GM23338 (cell line): ENCODE data around the gene MCU. TPM values are rescaled to one million over a fixed set of nuclear protein-coding genes. Genes with fewer than 3 reads are reported as not detected.

ENCODE experiments used
- ATAC-seq: fragments of 200-7000 bp; cut with Tn5 transposase; 3 replicates; pipeline ENCODE4 v1.9.1; 2020
- DNase-seq: peaks from one replicate; pipeline ENCODE4 v3.0.0-alpha.2; 2015; ENCODE audit warnings: low spot score
- H2AFZ ChIP-seq: fragments of 200-600 bp; sonication (generic); 2 replicates; pipeline ENCODE4 v1.8.0; 2016; ENCODE audit warnings: antibody characterized with exemption, mild to moderate bottlenecking, moderate library complexity
- H3F3A ChIP-seq: fragments of 200-600 bp; sonication (generic); replicated peaks from 2 replicates; pipeline ENCODE4 v1.8.0; 2017; ENCODE audit warnings: antibody characterized with exemption, mixed run types, low read depth
- H3K27ac ChIP-seq: fragments of 200-600 bp; sonication (generic); 2 replicates; pipeline ENCODE4 v1.6.1; 2016; ENCODE audit warnings: low read depth
- H3K27me3 ChIP-seq: fragments of 200-600 bp; sonication (generic); 2 replicates; pipeline ENCODE4 v1.8.0; 2016; ENCODE audit warnings: mild to moderate bottlenecking, mixed run types, moderate library complexity; ENCODE audit not compliant: insufficient read depth
- H3K36me3 ChIP-seq: fragments of 200-600 bp; sonication (generic); 2 replicates; pipeline ENCODE4 v1.8.0; 2016; ENCODE audit warnings: mild to moderate bottlenecking; ENCODE audit not compliant: insufficient read depth
- H3K4me1 ChIP-seq: fragments of 200-600 bp; sonication (generic); 2 replicates; pipeline ENCODE4 v1.8.0; 2016; ENCODE audit warnings: mild to moderate bottlenecking, moderate library complexity; ENCODE audit not compliant: insufficient read depth
- H3K4me2 ChIP-seq: fragments of 200-600 bp; sonication (generic); 2 replicates; pipeline ENCODE4 v1.7.1; 2017; ENCODE audit warnings: mixed run types
- H3K4me3 ChIP-seq: fragments of 200-600 bp; sonication (generic); 2 replicates; pipeline ENCODE4 v1.6.1; 2016; ENCODE audit warnings: mixed run types
- H3K79me2 ChIP-seq: fragments of 200-600 bp; sonication (generic); replicated peaks from 2 replicates; pipeline ENCODE4 v1.8.0; 2017; ENCODE audit warnings: mild to moderate bottlenecking; ENCODE audit not compliant: insufficient read depth
- H3K9me2 ChIP-seq: fragments of 200-600 bp; sonication (generic); 2 replicates; pipeline ENCODE4 v1.8.0; 2017; ENCODE audit not compliant: insufficient read depth
- H4K20me1 ChIP-seq: fragments of 200-600 bp; sonication (generic); replicated peaks from 2 replicates; pipeline ENCODE4 v1.8.0; 2017; ENCODE audit warnings: mild to moderate bottlenecking; ENCODE audit not compliant: insufficient read depth
- H3K27ac Mint-ChIP-seq: 2 replicates; pipeline ENCODE4 v1.8.0; 2020; ENCODE audit warnings: inconsistent platforms, mild to moderate bottlenecking, moderate library complexity, mixed read lengths
- H3K27me3 Mint-ChIP-seq: 3 replicates; pipeline ENCODE4 v1.8.0; 2022; ENCODE audit warnings: low read depth, mild to moderate bottlenecking, moderate library complexity, mixed read lengths, inconsistent platforms; ENCODE audit not compliant: insufficient read depth, poor library complexity
- H3K36me3 Mint-ChIP-seq: 3 replicates; pipeline ENCODE4 v1.8.0; 2021; ENCODE audit warnings: low read depth, mild to moderate bottlenecking, inconsistent platforms, moderate library complexity, mixed read lengths
- H3K4me1 Mint-ChIP-seq: 3 replicates; pipeline ENCODE4 v1.8.0; 2020; ENCODE audit warnings: mild to moderate bottlenecking, inconsistent platforms, mixed read lengths
- H3K4me3 Mint-ChIP-seq: 3 replicates; pipeline ENCODE4 v1.8.0; 2021; ENCODE audit warnings: moderate library complexity, mild to moderate bottlenecking, inconsistent platforms, mixed read lengths
- H3K9me3 Mint-ChIP-seq: 3 replicates; pipeline ENCODE4 v1.8.0; 2020; ENCODE audit warnings: moderate library complexity, mild to moderate bottlenecking, inconsistent platforms, mixed read lengths
- JUNB ChIP-seq: IDR thresholded peaks from one replicate; pipeline ENCODE4 v1.6.1; 2016; ENCODE audit warnings: antibody characterized with exemption; ENCODE audit not compliant: unreplicated experiment
- NANOG ChIP-seq: IDR thresholded peaks from 2 replicates; pipeline ENCODE4 v1.6.1; 2016; ENCODE audit warnings: antibody characterized with exemption, borderline replicate concordance
- STAT1 ChIP-seq: IDR thresholded peaks from one replicate; pipeline ENCODE4 v1.6.1; 2016; ENCODE audit warnings: antibody characterized with exemption; ENCODE audit not compliant: unreplicated experiment
- ZNF114 ChIP-seq: fragments of 250-450 bp; sonication (Bioruptor Pico); IDR thresholded peaks from 2 replicates; pipeline ENCODE4 v1.5.0; 2020; ENCODE audit warnings: mild to moderate bottlenecking, moderate library complexity
- ZNF331 ChIP-seq: fragments of 250-450 bp; sonication (Bioruptor Pico); IDR thresholded peaks from 2 replicates; pipeline ENCODE4 v1.5.0; 2020; ENCODE audit warnings: low read depth, mild to moderate bottlenecking, moderate library complexity
- polyA plus RNA-seq: library from polyadenylated mRNA; unstranded; fragments of >200 nt; fragmentation: Nextera tagmentation; extraction: Ambion mirVana; gene quantifications from 2 replicates; pipeline ENCODE4 v1.2.1, GENCODE V29; 2016
- total RNA-seq: library from RNA; depleted of rRNA; stranded (reverse); fragments of >200 nt; shearing (Covaris generic); gene quantifications from 2 replicates; pipeline ENCODE4 v1.2.3, GENCODE V29; 2014
- TF ChIP-seq, protein P1 (sequence below): fragments of 250-450 bp; sonication (Bioruptor Pico); IDR thresholded peaks from 2 replicates; pipeline ENCODE4 v1.5.0; 2020; ENCODE audit warnings: mild to moderate bottlenecking, moderate library complexity
- TF ChIP-seq, protein P2 (sequence below): IDR thresholded peaks from 2 replicates; pipeline ENCODE4 v1.6.1; 2016; ENCODE audit warnings: antibody characterized with exemption

The MCU gene
- total and polyA plus RNA-seq, 2 experiments from 2014 or later = 41.8 to 68.2 TPM

GRCh38 chr10:72762042-72762441 is 70.1 kb downstream of the MCU start (continued):
- TF ChIP-seq, protein P1, sequence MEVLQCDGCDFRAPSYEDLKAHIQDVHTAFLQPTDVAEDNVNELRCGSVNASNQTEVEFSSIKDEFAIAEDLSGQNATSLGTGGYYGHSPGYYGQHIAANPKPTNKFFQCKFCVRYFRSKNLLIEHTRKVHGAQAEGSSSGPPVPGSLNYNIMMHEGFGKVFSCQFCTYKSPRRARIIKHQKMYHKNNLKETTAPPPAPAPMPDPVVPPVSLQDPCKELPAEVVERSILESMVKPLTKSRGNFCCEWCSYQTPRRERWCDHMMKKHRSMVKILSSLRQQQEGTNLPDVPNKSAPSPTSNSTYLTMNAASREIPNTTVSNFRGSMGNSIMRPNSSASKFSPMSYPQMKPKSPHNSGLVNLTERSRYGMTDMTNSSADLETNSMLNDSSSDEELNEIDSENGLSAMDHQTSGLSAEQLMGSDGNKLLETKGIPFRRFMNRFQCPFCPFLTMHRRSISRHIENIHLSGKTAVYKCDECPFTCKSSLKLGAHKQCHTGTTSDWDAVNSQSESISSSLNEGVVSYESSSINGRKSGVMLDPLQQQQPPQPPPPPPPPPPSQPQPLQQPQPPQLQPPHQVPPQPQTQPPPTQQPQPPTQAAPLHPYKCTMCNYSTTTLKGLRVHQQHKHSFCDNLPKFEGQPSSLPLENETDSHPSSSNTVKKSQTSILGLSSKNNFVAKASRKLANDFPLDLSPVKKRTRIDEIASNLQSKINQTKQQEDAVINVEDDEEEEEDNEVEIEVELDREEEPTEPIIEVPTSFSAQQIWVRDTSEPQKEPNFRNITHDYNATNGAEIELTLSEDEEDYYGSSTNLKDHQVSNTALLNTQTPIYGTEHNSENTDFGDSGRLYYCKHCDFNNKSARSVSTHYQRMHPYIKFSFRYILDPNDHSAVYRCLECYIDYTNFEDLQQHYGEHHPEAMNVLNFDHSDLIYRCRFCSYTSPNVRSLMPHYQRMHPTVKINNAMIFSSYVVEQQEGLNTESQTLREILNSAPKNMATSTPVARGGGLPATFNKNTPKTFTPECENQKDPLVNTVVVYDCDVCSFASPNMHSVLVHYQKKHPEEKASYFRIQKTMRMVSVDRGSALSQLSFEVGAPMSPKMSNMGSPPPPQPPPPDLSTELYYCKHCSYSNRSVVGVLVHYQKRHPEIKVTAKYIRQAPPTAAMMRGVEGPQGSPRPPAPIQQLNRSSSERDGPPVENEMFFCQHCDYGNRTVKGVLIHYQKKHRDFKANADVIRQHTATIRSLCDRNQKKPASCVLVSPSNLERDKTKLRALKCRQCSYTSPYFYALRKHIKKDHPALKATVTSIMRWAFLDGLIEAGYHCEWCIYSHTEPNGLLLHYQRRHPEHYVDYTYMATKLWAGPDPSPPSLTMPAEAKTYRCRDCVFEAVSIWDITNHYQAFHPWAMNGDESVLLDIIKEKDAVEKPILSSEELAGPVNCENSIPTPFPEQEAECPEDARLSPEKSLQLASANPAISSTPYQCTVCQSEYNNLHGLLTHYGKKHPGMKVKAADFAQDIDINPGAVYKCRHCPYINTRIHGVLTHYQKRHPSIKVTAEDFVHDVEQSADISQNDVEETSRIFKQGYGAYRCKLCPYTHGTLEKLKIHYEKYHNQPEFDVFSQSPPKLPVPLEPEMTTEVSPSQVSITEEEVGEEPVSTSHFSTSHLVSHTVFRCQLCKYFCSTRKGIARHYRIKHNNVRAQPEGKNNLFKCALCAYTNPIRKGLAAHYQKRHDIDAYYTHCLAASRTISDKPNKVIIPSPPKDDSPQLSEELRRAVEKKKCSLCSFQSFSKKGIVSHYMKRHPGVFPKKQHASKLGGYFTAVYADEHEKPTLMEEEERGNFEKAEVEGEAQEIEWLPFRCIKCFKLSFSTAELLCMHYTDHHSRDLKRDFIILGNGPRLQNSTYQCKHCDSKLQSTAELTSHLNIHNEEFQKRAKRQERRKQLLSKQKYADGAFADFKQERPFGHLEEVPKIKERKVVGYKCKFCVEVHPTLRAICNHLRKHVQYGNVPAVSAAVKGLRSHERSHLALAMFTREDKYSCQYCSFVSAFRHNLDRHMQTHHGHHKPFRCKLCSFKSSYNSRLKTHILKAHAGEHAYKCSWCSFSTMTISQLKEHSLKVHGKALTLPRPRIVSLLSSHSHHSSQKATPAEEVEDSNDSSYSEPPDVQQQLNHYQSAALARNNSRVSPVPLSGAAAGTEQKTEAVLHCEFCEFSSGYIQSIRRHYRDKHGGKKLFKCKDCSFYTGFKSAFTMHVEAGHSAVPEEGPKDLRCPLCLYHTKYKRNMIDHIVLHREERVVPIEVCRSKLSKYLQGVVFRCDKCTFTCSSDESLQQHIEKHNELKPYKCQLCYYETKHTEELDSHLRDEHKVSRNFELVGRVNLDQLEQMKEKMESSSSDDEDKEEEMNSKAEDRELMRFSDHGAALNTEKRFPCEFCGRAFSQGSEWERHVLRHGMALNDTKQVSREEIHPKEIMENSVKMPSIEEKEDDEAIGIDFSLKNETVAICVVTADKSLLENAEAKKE (CRISPR knock-in tag) = no peak
- no peak for TF ChIP-seq ZNF331 (CRISPR knock-in tag)
- no peak for TF ChIP-seq ZNF114 (CRISPR knock-in tag)
- TF ChIP-seq JUNB = no peak

GRCh38 chr10:72763201-72763600 is 71.3 kb downstream of the MCU start:
- Mint-ChIP-seq H3K4me1 (peaks cover 15% of the 10 kb centered on the region), H3K27me3 (peaks cover 6% of the 10 kb centered on the region), H3K4me3 (no peak overlapping the region), H3K36me3 (no peaks in the 10 kb centered on the region), H3K9me3 (no peaks in the 10 kb centered on the region), H3K27ac (no peak overlapping the region)
- no peak for DNase-seq
- H3F3A ChIP-seq = no peaks in the 10 kb centered on the region
- peak; percentile 34; the same call in 1 of the 3 replicates for ATAC-seq
- no peaks in the 10 kb centered on the region for H4K20me1 ChIP-seq
- H3K9me2 ChIP-seq = no peaks in the 10 kb centered on the region
- H3K4me1 ChIP-seq = peaks cover 21% of the 10 kb centered on the region
- H3K36me3 ChIP-seq = no peaks in the 10 kb centered on the region
- no peaks in the 10 kb centered on the region for H3K27me3 ChIP-seq
- no peak overlapping the region for H3K4me3 ChIP-seq
- peaks cover 86% of the 10 kb centered on the region for H3K79me2 ChIP-seq
- H3K27ac ChIP-seq = no peak overlapping the region
- no peak overlapping the region for H3K4me2 ChIP-seq
- H2AFZ ChIP-seq = no peak overlapping the region
- TF ChIP-seq, protein P1 (CRISPR knock-in tag) = no peak
- TF ChIP-seq NANOG (no peak), STAT1 (no peak), ZNF114 (CRISPR knock-in tag) (no peak)
- TF ChIP-seq, protein P2, sequence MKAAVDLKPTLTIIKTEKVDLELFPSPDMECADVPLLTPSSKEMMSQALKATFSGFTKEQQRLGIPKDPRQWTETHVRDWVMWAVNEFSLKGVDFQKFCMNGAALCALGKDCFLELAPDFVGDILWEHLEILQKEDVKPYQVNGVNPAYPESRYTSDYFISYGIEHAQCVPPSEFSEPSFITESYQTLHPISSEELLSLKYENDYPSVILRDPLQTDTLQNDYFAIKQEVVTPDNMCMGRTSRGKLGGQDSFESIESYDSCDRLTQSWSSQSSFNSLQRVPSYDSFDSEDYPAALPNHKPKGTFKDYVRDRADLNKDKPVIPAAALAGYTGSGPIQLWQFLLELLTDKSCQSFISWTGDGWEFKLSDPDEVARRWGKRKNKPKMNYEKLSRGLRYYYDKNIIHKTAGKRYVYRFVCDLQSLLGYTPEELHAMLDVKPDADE = no peak
